DMS53 (cell line): ENCODE results near the gene ZNF280B.
"Not testable (repeated sequence)": the region's sequence is repeated elsewhere in the genome, so short reads cannot be mapped to it uniquely, and the experiment has no call there.

ENCODE experiments used
- DNase-seq: peaks from one replicate; lab custom pipeline; 2025; lab: John Stamatoyannopoulos, UW

The ZNF280B gene

DNA sequence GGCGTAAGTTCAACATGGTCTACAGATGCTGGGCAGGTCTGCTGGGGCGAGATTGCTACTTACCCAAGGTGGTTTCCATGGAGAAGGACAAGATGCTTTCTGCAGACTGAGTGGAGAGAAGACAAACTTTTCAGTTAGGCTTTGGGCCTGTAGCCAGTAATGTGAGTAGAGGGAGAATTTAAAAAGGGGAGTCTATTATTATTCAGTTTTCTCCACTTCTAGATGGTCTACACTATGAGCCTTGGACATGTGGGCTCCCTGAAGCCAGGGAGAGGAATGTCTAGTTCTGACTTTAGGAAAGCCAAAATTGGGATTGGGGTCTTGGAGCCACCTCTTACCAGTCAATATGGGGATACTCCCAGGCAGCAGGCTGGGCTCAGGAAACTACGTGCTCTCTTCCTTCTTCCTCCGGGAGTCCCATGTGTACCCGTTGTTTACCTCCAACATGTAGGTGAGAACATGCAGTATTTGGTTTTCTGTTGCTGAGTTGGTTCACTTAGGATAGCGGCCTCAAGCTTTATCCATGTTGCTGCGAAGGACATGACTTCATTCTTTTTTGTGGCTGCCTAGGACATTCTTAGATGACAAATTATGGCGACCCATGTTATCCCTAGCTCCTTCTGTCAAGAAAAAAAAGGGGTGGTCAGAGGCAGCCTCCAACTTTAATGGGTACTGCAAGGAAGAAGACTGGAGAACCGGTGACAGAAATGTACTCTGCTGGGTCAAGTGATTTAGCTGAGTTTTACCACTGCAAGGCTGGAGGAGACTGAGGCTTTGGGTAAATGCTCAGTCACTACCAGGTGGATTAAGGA lies 26.3 kb upstream of the ZNF280B start:
- no peak for DNase-seq

DNA sequence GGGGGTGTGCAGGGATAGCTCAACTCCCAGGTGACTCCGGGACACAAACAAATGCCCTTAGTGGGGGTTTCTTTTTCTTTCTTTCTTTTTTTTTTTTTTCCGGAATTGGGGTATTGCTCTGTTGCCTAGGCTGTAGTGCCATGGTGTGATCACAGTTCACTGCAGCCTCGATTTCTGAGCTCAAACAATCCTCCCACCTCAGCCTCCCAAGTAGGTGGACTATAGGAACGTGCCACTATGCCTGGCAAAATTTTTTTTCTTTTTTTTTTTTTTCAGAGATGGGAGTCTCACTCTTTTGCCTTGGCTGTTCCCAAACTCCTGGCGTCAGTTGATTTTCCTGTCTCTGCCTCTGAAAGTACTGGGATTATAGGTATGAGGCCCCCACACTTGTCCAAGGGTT lies 25.3 kb upstream of the ZNF280B start:
- DNase-seq: no peak

DNA sequence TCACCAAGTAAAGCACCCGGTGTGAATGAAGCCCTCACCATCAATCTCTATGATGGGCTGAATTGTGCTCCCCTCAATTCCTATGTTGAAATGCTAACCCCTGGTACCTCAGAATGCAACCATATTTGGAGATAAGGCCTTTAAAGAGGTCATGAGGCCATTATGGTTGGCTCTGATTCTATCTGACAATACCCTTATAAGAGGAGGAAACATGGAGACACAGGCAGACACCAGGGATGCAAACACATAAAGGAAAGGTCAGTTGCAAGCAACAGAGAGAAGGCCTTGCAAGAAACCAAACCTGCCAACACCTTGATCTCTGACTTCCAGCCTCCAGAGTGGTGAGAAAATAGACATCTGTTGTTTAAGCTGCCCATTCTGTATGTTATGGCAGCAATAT lies 24.9 kb upstream of the ZNF280B start:
- no peak for DNase-seq

DNA sequence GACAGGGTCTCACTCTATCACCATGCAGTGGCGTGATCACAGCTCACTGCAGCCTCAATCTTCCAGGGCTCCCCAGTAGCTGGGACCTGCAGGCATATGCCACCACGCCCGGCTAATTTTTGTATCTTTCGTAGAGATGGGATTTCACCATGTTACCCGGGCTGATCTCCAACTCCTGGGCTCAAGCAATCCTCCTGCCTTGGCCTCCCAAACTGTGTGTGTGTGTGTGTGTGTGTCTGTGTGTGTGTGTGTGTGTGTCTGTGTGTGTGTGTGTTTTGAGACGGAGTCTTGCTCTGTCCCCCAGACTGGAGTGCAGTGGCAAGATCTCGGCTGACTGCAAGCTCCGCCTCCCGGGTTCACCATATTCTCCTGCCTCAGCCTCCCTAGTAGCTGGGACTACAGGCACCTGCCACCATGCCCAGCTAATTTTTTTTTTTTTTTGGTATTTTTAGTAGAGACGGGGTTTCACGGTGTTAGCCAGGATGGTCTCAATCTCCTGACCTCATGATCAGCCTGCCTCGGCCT lies 24.1 kb upstream of the ZNF280B start:
- DNase-seq: not testable (repeated sequence)

DNA sequence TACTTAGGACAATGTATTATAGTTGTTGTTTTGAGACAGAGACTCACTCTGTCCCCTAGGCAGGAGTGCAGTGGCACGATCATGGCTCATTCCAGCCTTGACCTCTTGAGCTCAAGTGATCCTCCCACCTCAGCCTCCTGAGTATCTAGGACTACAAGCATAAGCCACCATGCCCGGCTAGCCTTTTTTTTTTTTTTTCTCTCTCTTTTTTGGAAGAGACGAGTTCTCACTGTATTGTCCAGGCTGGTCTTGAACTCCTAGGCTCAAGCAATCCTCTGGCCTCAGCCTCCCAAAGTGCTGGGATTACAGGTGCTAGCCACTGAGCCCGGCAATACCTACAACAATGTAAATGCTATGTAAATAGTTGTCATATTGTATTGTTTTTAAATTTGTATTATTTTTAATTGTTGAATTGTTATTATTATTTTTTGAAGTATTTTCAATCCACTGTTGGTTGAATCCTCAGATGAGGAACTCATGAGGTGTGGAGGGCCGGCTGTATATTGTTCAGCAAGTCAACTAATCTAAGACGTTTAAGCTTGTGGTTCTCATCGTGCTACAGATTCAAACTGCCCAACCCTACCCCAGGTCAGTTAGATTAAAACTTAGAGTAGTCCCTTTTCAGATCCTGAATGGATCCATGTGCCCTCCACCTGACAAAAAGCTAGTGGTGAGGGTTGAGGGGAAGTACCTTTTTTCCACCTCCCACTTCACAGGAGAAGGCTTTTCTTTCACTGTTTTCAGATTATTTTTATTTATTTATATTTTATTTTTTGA lies 23.4 kb upstream of the ZNF280B start:
- DNase-seq: no peak

DNA sequence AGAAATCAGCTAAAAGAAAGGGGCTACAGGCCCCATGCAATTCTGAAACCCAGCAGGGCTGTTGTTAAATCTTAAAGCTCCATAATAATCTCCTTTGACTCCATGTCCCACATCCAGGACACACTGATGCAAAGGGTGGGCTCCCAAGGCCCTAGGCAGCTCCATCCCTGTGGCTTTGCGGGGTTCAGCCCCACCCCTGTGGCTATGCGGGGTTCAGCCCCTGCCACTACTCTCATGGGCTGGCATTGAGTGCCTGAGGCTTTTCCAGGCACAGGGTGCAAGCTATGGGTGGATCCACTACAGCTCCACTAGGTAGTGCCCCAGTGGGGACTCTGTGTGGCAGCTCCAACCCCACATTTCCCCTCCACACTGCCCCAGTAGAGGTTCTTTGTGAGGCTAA lies 20.2 kb upstream of the ZNF280B start:
- DNase-seq: no peak

DNA sequence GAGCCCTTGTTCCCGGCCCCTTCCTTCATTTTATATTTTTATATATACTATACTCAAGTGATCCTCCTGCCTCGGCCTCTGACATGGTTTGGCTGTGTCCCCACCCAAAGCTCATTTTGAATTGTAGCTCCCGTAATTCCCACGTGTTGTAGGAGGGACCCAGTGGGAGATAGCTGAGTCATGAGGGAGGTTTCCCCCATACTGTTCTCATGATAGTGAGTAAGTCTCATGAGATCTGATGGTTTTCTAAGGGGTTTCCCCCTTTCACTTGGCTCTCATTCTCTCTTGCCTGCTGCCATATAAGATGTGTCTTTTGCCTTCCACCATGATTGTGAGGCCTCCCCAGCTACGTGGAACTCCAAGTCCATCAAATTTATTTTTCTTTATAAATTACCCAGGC lies 18.8 kb upstream of the ZNF280B start:
- no peak for DNase-seq

DNA sequence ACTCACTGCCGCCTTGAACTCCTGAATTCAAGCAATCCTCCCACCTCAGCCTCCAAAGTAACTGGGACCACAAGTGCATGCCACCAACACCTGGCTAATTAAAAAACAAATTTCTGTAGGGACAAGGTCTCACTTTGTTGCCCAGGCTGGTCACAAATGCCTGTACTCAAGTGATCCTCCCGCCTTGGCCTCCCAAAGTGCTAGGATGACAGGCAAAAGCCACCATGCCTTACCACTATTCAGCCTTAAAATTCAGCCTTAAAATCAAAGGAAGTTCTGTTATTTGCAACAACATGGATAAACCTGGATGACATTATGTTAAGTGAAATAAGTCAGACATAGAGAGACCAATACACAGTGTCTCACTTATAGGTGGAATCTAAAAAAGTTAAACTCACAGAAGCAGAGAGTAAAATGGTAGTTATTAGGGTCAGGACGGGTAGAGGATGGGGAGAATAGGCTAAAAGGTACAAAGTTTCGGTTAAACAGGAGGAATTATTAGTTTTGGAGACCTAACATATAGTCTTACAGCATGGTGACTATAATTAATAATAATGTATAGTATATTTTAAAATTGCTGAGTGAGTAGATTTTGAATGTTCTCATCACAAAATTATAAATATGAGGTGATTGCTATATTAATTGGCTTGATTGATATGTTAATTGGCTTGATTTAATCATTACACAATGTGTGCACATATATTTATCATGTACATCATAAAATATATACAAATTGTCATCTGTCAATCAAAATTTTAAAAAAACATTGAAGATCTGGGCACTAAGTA lies 17.8 kb upstream of the ZNF280B start:
- no peak for DNase-seq

DNA sequence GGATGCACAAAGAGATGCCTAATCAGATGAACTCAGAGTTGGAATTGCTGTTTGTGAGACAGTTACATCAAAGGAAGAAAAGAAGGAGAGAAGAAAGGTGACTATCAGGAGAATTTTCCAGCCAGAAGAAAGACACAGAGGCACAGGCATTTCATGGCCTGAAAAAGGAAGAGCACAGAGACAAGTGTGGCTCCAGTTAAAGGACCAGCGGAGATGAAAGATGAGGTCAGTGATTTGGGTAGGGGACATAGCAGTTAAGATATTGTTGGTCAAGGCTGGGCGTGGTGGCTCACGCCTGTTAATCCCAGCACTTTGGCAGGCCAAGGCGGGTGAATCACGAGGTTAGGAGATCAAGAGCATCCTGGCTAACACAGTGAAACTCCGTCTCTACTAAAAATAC lies 15.0 kb upstream of the ZNF280B start:
- no peak for DNase-seq

DNA sequence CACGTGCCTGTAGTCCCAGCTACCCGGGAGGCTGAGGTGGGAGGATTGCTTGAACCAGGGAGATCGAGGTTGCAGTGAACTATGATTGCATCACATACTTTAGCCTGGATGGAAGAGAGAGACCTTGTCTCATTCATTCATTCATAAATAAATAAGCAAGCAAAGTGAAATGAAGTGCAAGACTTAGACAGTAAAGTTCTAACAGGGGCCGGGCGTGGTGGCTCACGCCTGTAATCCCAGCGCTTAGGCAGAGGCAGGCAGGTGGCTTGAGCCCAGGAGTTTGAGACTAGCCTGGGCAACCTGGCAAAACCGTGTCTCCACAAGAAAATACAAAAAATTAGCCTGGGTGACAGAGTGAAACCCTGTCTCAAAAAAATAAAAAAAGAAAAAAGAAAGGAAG lies 13.1 kb upstream of the ZNF280B start:
- no peak for DNase-seq

DNA sequence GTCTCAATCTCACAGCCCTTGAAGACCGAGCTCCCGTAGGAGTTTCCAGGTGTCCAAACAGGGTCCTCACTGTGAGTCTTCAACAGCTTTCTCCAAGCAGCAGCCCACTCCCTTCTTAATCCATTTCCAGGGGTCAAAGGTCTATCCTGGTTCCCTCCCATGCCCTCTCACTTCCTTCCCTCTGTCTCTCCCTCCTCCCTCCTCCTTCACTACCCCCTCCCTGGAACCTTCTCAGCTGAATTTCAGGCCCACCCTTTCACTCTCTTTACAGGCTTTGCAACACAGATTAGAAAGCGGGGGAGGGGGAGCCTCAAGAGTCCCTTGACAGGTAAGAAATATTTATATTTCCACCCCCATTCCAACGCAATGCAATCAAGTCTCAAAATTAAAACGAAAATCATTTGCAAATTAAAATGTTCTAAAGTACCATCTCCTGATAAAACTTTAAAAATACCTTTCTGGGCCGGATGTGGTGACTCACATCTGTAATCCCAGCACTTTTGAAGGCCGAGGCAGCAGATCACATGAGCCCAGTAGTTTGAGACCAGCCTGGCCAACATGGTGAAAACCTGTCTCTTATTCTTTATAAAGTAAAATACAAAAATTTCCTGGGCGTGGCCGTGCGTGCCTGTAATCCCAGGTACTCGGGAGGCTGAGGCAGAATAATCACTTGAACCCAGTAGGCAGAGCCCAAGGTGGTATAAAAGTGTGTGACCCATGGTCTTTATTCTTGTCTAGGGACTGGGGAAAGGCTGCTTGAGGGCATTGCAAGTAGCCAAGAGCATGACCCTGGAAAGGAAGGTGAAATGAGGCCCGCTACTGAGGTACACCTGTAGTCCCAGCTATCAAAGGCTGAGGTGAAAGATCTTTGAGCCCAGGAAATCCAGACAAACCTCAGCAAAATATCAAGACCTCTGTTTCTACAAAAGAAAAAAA lies 12.4 kb upstream of the ZNF280B start:
- no peak for DNase-seq

DNA sequence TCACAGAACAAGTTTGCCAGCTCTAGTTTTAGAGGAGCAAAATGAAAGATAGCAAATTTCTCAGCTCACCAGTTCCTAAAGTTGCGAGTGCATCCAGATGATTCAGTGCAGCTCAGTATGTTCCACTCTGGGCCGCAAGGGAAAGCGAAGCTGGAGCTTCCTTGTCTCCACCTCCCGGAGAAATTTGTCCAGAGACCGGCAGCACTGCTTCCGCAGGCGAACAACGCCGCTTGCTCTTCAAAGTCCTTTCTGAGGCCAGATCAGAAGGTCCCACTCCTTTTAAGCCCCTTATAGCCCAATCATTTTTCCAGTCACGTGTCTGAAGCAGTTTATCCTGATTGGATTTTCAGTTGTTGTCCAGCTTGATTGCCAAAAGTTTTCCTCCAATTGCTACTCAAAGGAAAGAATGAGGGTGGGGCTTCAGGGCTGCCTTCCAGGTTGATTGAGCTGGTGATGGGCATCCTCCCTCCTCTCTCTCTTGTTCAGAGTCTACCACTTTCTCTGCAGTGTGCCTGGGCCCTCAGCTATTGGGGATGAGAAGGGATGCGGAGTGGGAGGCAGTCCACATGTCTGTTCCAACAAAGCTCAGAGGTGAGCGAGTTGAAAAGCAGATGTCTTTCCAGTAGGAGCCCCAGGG lies 11.6 kb upstream of the ZNF280B start, which contains the start of gene ZNF280A:
ZNF280A (minus strand) TSS at position 251 of the 637 bp plus-strand sequence. CDS start 4,640 bp downstream, outside the sequence.
- DNase-seq: peak; percentile 64

DNA sequence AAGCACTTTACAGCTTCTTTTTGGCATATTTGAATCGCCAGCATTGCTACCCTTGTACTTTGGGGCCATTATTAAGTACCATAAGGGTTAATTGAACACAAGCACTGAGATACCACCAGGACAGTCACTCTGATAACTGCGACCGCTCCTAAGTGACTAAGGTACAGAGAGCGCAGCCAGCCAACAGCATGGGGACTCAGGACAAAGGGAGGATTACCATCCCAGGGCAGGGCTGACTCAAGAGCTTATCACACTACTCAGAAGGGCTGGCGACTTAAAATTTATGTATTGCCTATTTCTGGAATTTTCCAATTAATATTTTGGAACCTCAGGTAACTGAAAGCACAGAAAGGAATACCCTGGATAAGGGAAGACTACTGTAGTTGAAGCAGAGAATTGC lies 11.0 kb upstream of the ZNF280B start:
- DNase-seq: peak; percentile 24

DNA sequence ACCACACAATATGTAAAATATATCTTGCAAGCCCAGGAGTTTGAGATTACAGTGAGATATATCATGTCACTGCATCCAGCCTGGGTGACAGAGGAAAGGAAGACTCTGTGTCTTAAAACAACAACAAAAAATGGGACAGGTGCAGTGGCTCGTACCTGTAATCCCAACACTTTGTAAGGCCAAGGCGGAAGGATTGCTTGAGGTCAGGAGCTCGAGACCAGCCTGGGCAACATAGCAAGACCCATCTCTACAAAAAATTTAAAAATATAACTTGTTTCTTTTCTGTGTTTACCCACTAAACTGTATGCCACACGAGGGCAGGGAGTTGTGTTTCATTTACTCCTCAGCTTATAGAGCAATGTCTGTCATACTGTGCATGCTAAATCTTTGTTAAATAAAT lies 8.4 kb upstream of the ZNF280B start:
- DNase-seq: no peak

DNA sequence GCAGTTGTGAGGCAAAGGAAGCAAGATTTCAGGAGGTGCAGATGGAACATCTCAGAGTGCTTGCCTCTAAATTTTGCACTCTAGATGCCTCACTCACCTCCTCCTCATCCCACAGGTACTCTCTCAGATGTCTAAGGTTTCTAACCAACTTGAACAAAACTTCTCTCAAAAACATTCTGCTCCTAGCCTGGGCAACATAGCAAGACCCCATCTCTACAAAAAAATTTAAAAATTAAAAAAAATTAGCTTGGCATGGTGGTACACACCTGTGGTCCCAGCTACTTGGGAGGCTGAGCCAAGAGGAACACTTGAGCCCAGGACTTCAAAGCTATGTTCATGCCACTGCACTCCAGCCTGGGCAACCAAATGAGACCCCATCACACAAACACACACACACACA lies 7.3 kb upstream of the ZNF280B start:
- no peak for DNase-seq

DNA sequence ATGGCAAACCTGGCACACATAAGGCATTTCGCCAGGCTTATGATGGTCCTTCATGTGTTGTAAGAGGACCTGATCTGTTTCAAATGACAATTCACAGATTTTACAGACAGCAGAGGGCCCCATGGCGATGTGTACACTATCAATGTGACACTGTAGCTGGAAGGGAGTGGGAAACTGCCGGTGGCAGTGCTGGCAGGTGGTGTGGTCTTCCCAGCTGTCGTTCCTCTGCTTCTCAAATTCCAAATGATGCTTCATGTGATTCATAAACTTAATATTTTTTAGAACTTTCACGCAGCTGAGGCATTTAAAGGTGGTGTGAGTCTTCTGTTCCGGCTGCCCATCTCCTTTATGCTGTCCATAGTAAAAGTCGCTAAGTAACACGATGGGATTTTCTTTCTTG lies 5.9 kb upstream of the ZNF280B start:
- not testable (repeated sequence) for DNase-seq

DNA sequence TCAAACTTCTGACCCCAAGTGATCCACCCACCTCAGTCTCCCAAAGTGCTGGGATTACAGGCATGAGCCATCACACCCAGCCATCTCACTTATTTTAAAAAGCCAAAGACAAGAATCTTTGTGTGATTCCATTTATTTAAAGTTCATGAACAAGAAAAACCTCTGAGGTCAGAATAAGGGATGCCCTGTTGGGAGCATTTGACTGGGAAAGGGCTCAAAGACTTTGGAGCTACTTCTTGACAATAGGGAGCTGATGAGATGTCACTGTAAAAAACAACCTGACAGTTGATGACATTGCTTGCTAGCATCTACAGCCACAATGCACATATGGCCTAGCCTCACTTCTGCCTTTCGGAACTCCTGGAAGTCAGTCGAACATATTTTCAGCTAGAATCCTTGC lies 5.1 kb upstream of the ZNF280B start:
- no peak for DNase-seq

DNA sequence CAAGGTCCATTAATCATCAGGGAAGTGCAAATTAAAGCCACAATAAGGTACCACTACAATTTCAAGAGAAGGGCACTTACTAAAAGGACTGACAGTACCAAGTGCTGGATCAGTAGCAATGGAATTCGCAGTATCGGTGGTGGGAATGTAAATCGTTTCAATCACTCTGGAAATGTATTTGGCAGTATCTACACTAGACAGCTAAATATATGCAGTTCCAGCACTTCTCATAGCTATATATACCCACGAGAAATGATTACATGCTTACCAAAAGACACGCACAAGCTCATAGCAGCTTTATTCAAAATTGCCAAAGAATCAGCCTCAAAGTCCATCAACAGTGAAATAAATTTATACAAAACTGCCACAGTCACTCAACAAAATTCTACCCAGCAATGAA lies 4.4 kb upstream of the ZNF280B start:
- no peak for DNase-seq

DNA sequence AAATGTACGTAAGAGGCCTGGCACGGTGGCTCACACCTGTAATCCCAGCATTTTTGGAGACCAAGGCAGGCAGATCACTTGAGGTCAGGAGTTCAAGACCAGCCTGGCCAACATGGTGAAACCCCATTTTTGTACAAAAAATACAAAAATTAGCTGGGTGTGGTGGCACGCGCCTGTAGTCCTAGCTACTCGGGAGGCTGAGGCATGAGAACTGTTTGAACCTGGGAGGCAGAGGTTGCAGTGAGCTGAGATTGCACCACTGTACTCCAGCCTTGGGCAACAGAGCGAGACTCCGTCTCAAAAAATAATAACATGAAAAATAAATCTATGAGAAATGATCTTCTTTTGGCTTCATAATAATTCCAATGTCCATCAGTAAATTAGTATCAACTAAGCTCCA lies 2.3 kb upstream of the ZNF280B start:
- not testable (repeated sequence) for DNase-seq

DNA sequence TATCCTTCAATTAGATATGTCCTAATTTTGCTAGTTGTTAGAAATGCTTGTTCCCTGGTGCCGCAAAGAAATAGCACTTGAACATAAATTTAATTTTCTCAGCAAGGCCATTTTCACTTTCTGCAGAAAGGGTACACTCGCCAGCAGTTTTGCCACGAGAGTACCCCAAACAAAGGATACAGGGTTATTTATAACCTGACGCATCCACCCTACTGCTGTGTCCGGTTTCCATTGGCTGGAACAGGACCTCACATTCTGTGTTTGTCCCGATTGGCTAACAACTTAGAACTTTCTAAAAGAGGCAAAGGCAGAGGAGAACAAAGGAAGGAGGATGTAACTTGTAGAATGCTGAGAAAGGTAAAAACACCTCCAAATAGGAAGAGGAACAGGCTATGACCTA lies 1.4 kb upstream of the ZNF280B start:
- DNase-seq: not testable (repeated sequence)
